ENCODE data around the gene MPP1.

The MPP1 gene

DNA sequence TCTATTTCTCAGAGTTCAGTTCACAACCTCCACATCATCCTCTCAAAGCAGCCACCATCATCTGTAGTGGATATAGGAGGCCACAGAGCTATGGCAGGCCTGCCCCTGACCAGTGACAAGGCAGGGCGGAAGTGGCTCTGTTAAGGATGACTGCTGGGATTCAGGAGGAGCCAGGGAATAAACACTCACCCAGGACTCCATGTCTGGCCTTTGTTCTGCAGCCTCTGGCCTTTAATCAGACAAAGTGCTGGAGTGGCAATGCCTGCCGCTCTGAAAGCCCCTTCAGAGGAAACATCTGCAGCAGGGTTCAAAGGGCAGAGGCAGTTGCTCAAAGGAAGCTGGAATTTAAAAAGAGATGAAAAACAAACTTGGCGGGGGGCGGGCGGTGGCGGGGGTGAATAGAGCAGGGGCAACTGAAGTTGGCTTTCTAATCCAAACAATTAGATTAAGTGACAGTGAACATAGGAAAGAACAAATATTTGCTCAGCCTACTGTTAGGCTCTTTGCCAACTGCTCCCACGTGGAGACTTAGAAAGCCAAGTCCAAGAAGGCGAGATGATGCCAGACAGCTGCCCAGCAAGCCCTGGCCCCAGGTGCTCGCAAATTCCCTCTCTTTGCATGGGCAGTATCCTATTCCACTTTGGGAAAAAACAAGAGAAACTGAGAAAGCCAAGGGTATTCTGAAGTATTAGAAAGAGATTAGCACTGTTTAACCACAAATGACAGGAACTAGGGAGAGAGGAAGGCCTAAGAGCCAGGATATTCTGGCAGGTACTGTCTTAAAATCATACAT lies 5.5 kb downstream of the MPP1 start:
- H3K79me2 ChIP-seq (ENCODE audit: insufficient read depth, low read length), result peaks cover 29% of the 10 kb centered on the region; the same call in 1 of the 2 replicates
- peak overlapping the region; percentile 62 for H3K9ac ChIP-seq (ENCODE audit: low read depth, low read length, poor library complexity, severe bottlenecking)
- H3K27me3 ChIP-seq (ENCODE audit: insufficient read depth, low read length, poor library complexity, severe bottlenecking), result no peaks in the 10 kb centered on the region
- H3K9me3 ChIP-seq (ENCODE audit: insufficient read depth, low read depth, low read length), result no peaks in the 10 kb centered on the region
- H3K9me2 ChIP-seq (replicated peaks; ENCODE audit: low read depth, low read length), result no peaks in the 10 kb centered on the region
- no peaks in the 10 kb centered on the region; the same call in 1 of the 2 replicates for H3F3A ChIP-seq (ENCODE audit: low read depth)
- peak overlapping the region; percentile 41; the same call in 1 of the 2 replicates for H2AFZ ChIP-seq (ENCODE audit: low read length)
- H3K4me2 ChIP-seq (ENCODE audit: low read depth, low read length, poor library complexity, severe bottlenecking), result peak overlapping the region; percentile 76
- no peaks in the 10 kb centered on the region for H3K36me3 ChIP-seq (ENCODE audit: insufficient read depth, low read length)
- no peaks in the 10 kb centered on the region for H4K20me1 ChIP-seq (ENCODE audit: insufficient read depth, low read length, poor library complexity, severe bottlenecking)
- no peak for TF ChIP-seq EZH2phosphoT487 (IDR thresholded peaks at IDR 0.05; ENCODE audit: borderline replicate concordance)
- TF ChIP-seq, protein P1, sequence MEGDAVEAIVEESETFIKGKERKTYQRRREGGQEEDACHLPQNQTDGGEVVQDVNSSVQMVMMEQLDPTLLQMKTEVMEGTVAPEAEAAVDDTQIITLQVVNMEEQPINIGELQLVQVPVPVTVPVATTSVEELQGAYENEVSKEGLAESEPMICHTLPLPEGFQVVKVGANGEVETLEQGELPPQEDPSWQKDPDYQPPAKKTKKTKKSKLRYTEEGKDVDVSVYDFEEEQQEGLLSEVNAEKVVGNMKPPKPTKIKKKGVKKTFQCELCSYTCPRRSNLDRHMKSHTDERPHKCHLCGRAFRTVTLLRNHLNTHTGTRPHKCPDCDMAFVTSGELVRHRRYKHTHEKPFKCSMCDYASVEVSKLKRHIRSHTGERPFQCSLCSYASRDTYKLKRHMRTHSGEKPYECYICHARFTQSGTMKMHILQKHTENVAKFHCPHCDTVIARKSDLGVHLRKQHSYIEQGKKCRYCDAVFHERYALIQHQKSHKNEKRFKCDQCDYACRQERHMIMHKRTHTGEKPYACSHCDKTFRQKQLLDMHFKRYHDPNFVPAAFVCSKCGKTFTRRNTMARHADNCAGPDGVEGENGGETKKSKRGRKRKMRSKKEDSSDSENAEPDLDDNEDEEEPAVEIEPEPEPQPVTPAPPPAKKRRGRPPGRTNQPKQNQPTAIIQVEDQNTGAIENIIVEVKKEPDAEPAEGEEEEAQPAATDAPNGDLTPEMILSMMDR (conservative IDR thresholded peaks at IDR 0.05; ENCODE audit: low read length), result no peak
- H3K4me1 ChIP-seq (ENCODE audit: insufficient read depth, low read length, poor library complexity, severe bottlenecking), result peaks cover 54% of the 10 kb centered on the region
- peak overlapping the region; percentile 67 for H3K4me3 ChIP-seq (ENCODE audit: low read length, poor library complexity, severe bottlenecking)

DNA sequence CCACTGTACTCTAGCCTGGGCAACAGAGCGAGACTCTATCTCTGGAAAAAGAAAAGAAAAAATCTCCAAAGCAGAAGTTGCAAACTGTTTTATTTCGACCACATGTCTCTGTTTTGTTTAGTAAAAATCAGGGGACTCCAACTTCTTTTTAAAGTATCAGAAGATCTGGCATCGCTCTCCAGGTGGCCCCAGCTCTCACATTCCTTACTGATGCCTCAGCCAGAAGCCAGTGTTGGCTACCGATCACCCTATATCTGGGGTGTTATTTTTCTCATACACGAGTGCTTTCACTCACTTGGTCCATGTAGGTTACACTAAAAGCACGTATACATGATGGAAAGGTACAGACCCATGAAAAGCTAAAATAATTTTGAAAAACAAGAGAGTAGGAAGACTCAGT lies 8.3 kb downstream of the MPP1 start:
- peak overlapping the region; percentile 48 for H3K4me2 ChIP-seq (ENCODE audit: low read depth, low read length, poor library complexity, severe bottlenecking)
- no peaks in the 10 kb centered on the region for H3K27me3 ChIP-seq (ENCODE audit: insufficient read depth, low read length, poor library complexity, severe bottlenecking)
- H3K9me2 ChIP-seq (replicated peaks; ENCODE audit: low read depth, low read length), result no peaks in the 10 kb centered on the region
- no peak overlapping the region for H2AFZ ChIP-seq (ENCODE audit: low read length)
- no peaks in the 10 kb centered on the region for H3K36me3 ChIP-seq (ENCODE audit: insufficient read depth, low read length)
- H3K4me1 ChIP-seq (ENCODE audit: insufficient read depth, low read length, poor library complexity, severe bottlenecking), result peaks cover 34% of the 10 kb centered on the region
- H3F3A ChIP-seq (ENCODE audit: low read depth), result no peaks in the 10 kb centered on the region
- H3K79me2 ChIP-seq (ENCODE audit: insufficient read depth, low read length), result peaks cover 29% of the 10 kb centered on the region; the same call in 1 of the 2 replicates
- no peak overlapping the region for H3K9ac ChIP-seq (ENCODE audit: low read depth, low read length, poor library complexity, severe bottlenecking)
- TF ChIP-seq, protein P1 (conservative IDR thresholded peaks at IDR 0.05; ENCODE audit: low read length), result no peak
- TF ChIP-seq EZH2phosphoT487 (IDR thresholded peaks at IDR 0.05; ENCODE audit: borderline replicate concordance), result no peak
- no peaks in the 10 kb centered on the region for H3K9me3 ChIP-seq (ENCODE audit: insufficient read depth, low read depth, low read length)
- no peaks in the 10 kb centered on the region for H4K20me1 ChIP-seq (ENCODE audit: insufficient read depth, low read length, poor library complexity, severe bottlenecking)
- H3K4me3 ChIP-seq (ENCODE audit: low read length, poor library complexity, severe bottlenecking), result peak overlapping the region; percentile 6

DNA sequence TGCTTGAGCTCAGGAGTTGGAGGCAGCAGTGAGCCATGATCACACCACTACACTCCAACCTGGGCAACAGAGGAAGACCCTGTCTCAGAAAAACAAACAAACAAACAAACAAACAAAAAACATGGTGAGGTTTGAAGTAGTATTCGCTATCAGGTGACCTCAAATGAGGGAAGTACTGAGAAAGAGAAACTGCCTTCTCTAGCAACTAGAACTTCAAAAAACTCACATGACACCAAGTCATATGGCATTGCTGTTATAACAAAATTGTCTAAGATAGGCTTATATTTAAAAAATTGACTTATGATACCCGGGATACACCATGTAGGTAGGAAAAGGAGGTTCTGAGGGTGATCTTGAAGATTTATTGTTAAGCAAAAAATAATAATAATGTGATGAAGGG lies 10.3 kb downstream of the MPP1 start:
- no peaks in the 10 kb centered on the region for H3K36me3 ChIP-seq (ENCODE audit: insufficient read depth, low read length)
- no peak overlapping the region for H3K4me3 ChIP-seq (ENCODE audit: low read length, poor library complexity, severe bottlenecking)
- H3K9me3 ChIP-seq (ENCODE audit: insufficient read depth, low read depth, low read length), result no peaks in the 10 kb centered on the region
- peaks cover 20% of the 10 kb centered on the region; the same call in 1 of the 2 replicates for H3K79me2 ChIP-seq (ENCODE audit: insufficient read depth, low read length)
- peaks cover 21% of the 10 kb centered on the region for H3K4me1 ChIP-seq (ENCODE audit: insufficient read depth, low read length, poor library complexity, severe bottlenecking)
- no peak overlapping the region for H3K9ac ChIP-seq (ENCODE audit: low read depth, low read length, poor library complexity, severe bottlenecking)
- H3K9me2 ChIP-seq (replicated peaks; ENCODE audit: low read depth, low read length), result no peaks in the 10 kb centered on the region
- no peak for TF ChIP-seq EZH2phosphoT487 (IDR thresholded peaks at IDR 0.05; ENCODE audit: borderline replicate concordance)
- TF ChIP-seq, protein P1 (conservative IDR thresholded peaks at IDR 0.05; ENCODE audit: low read length), result no peak
- no peaks in the 10 kb centered on the region for H3F3A ChIP-seq (ENCODE audit: low read depth)
- no peaks in the 10 kb centered on the region for H4K20me1 ChIP-seq (ENCODE audit: insufficient read depth, low read length, poor library complexity, severe bottlenecking)
- H3K4me2 ChIP-seq (ENCODE audit: low read depth, low read length, poor library complexity, severe bottlenecking), result no peak overlapping the region
- no peak overlapping the region for H2AFZ ChIP-seq (ENCODE audit: low read length)
- no peaks in the 10 kb centered on the region for H3K27me3 ChIP-seq (ENCODE audit: insufficient read depth, low read length, poor library complexity, severe bottlenecking)

All from Loucy (cell line).